Trophoblast cell (in vitro differentiated cells and primary cell): ENCODE measurements around the gene CTSA.
"Not testable (repeated sequence)": the region's sequence is repeated elsewhere in the genome, so short reads cannot be mapped to it uniquely, and the experiment has no call there.

Experiments
- DNase-seq, 2 donors: peaks; one replicate each; pipeline ENCODE4 v3.0.0-alpha.2; 2016
- H2AFZ ChIP-seq: 2 replicates; pipeline ENCODE4 v1.6.1; 2013; ENCODE audit warnings: low read length, moderate library complexity, mild to moderate bottlenecking; ENCODE audit not compliant: insufficient read depth, poor library complexity
- H2AK5ac ChIP-seq: 2 replicates; pipeline ENCODE4 v1.6.1; 2013; ENCODE audit warnings: mild to moderate bottlenecking, low read length
- H2BK120ac ChIP-seq: 2 replicates; pipeline ENCODE4 v1.6.1; 2013; ENCODE audit warnings: low read length, mild to moderate bottlenecking, moderate library complexity; ENCODE audit not compliant: insufficient read depth, poor library complexity
- H2BK12ac ChIP-seq: 2 replicates; pipeline ENCODE4 v1.6.1; 2013; ENCODE audit warnings: mild to moderate bottlenecking, low read length, moderate library complexity
- H2BK5ac ChIP-seq: 2 replicates; pipeline ENCODE4 v1.6.1; 2013; ENCODE audit warnings: low read length, low read depth, moderate library complexity, mild to moderate bottlenecking; ENCODE audit not compliant: poor library complexity
- H3K14ac ChIP-seq: 2 replicates; pipeline ENCODE4 v1.6.1; 2013; ENCODE audit warnings: mild to moderate bottlenecking, low read length
- H3K18ac ChIP-seq: 2 replicates; pipeline ENCODE4 v1.6.1; 2013; ENCODE audit warnings: mild to moderate bottlenecking, low read length
- H3K23ac ChIP-seq: 2 replicates; pipeline ENCODE4 v1.6.1; 2013; ENCODE audit warnings: low read length
- H3K27ac ChIP-seq: 2 replicates; pipeline ENCODE4 v1.5.1; 2013; ENCODE audit warnings: low read depth, mild to moderate bottlenecking, inconsistent platforms, low read length, moderate library complexity
- H3K27me3 ChIP-seq: 2 replicates; pipeline ENCODE4 v1.6.1; 2013; ENCODE audit warnings: inconsistent platforms, mild to moderate bottlenecking, low read length, moderate library complexity; ENCODE audit not compliant: insufficient read depth
- H3K36me3 ChIP-seq, 2 experiments: 1 replicate in 1 of 2; 2 replicates in 1 of 2; pipeline ENCODE4 v1.6.1; 2013; ENCODE audit warnings: low read length in 2 of 2, mild to moderate bottlenecking in 2 of 2, moderate library complexity in 1 of 2; ENCODE audit not compliant: insufficient read depth in 2 of 2, control insufficient read depth in 1 of 2
- H3K4ac ChIP-seq: 2 replicates; pipeline ENCODE4 v1.6.1; 2013; ENCODE audit warnings: low read depth, mild to moderate bottlenecking, low read length, moderate library complexity
- H3K4me1 ChIP-seq, 2 experiments: 1 replicate in 1 of 2; 2 replicates in 1 of 2; pipeline ENCODE4 v1.6.1; 2013; ENCODE audit warnings: low read length in 2 of 2, mild to moderate bottlenecking in 2 of 2, moderate library complexity in 1 of 2; ENCODE audit not compliant: insufficient read depth in 2 of 2, control insufficient read depth in 1 of 2
- H3K4me2 ChIP-seq: 2 replicates; pipeline ENCODE4 v1.6.1; 2013; ENCODE audit warnings: inconsistent platforms, mild to moderate bottlenecking, low read length, moderate library complexity
- H3K4me3 ChIP-seq: 2 replicates; pipeline ENCODE4 v1.5.1; 2013; ENCODE audit warnings: mild to moderate bottlenecking, low read depth, low read length, inconsistent platforms
- H3K79me1 ChIP-seq: one replicate; pipeline ENCODE4 v1.6.1; 2013; ENCODE audit warnings: low read length
- H3K79me2 ChIP-seq: 2 replicates; pipeline ENCODE4 v1.6.1; 2013; ENCODE audit warnings: low read length, mild to moderate bottlenecking; ENCODE audit not compliant: control insufficient read depth, insufficient read depth, poor library complexity
- H3K9ac ChIP-seq: 2 replicates; pipeline ENCODE4 v1.6.1; 2013; ENCODE audit warnings: mild to moderate bottlenecking, low read length
- H3K9me3 ChIP-seq: 2 replicates; pipeline ENCODE4 v1.6.1; 2013; ENCODE audit warnings: low read depth, mild to moderate bottlenecking, control low read depth, inconsistent platforms, low read length; ENCODE audit not compliant: insufficient read depth
- H4K12ac ChIP-seq: 2 replicates; pipeline ENCODE4 v1.6.1; 2013; ENCODE audit warnings: low read depth, mild to moderate bottlenecking, low read length, moderate library complexity
- H4K8ac ChIP-seq: 2 replicates; pipeline ENCODE4 v1.6.1; 2013; ENCODE audit warnings: low read depth, mild to moderate bottlenecking, low read length, moderate library complexity
- H4K91ac ChIP-seq: one replicate; pipeline ENCODE4 v1.6.1; 2013; ENCODE audit warnings: low read depth, mild to moderate bottlenecking, low read length, moderate library complexity
- WGBS: extraction: QIAGEN DNeasy Blood & Tissue Kit; methylation state at CpG from one replicate; pipeline ENCODE4 v1.1.7; 2013; ENCODE audit warnings: missing lambda C conversion rate; ENCODE audit not compliant: insufficient read length, insufficient coverage; ENCODE audit errors: extremely low coverage; 5-methylcytosine and 5-hydroxymethylcytosine counted together

CTSA gene

DNA sequence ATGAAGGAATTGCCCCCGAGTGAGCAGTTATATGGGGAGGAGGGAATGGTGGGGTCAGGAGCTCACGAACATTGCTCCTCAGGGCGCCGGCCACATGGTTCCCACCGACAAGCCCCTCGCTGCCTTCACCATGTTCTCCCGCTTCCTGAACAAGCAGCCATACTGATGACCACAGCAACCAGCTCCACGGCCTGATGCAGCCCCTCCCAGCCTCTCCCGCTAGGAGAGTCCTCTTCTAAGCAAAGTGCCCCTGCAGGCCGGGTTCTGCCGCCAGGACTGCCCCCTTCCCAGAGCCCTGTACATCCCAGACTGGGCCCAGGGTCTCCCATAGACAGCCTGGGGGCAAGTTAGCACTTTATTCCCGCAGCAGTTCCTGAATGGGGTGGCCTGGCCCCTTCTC, 7.2 kb downstream of the CTSA start:
- WGBS, result no CpG with 5 or more reads among the region's 12 CpGs

DNA sequence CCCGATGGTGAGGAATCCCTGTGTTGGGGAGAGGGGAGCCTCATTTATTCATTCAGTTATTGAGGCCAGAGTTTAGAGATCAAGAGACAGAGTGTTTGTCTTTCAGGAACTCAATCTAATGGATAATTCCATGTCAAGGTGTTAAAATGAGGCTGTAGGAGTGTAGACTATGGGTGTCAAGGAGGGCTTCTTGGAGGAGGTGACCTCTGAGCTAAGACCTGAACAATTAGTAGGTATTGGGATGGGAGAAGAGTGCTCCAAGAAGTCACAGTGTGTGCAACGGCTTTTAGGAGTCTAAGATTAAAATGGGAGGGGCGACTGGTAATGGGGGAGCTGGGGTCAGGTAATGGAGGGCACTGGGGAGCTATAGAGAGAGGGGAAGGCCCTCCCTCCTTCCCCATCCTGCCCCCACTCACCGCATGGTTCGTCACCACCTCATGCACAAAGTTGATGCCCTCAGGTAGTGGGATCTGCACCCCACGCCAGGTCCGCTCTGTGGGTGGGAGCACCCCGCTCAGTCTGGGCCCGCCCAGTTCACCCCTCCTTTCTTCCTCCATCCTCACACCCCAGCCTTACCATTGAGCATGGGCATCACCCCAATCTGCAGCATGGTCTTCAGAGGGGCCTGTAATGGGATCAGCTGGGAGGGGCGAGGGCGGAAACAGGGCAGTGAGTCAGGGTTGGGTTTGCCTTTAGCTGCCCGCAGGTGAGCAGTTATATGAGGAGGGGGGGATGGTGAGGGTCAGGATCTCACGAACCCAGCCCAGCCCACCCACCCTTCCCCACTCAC, 8.1 kb downstream of the CTSA start:
- H3K4me2 ChIP-seq, result no peak overlapping the region
- peaks cover 34 to 41% of the 10 kb centered on the region in 2 experiments for H3K36me3 ChIP-seq
- H3K23ac ChIP-seq, result no peak overlapping the region
- DNase-seq, result no peak
- H3K27me3 ChIP-seq, result no peaks in the 10 kb centered on the region
- H3K27ac ChIP-seq, result no peak overlapping the region
- no peak overlapping the region for H4K91ac ChIP-seq
- H2BK12ac ChIP-seq, result no peak overlapping the region
- no peak overlapping the region for H4K8ac ChIP-seq
- no peak overlapping the region for H3K14ac ChIP-seq
- no peak overlapping the region for H2AFZ ChIP-seq
- peak overlapping the region; percentile 34 for H3K4me3 ChIP-seq
- WGBS, result no CpG with 5 or more reads among the region's 13 CpGs
- no peak overlapping the region for H2AK5ac ChIP-seq
- no peak overlapping the region for H3K18ac ChIP-seq
- H4K12ac ChIP-seq, result no peak overlapping the region
- H3K9me3 ChIP-seq, result peaks cover 2% of the 10 kb centered on the region
- no peaks in the 10 kb centered on the region for H3K4me1 ChIP-seq
- H2BK120ac ChIP-seq, result no peak overlapping the region
- no peaks in the 10 kb centered on the region for H3K79me2 ChIP-seq
- H3K79me1 ChIP-seq, result no peaks in the 10 kb centered on the region
- H3K9ac ChIP-seq, result no peak overlapping the region
- H3K4ac ChIP-seq, result no peak overlapping the region
- H2BK5ac ChIP-seq, result no peak overlapping the region

More for the DNA sequence above, 7.2 kb downstream of the CTSA start:
- Histone ChIP-seq H3K79me2 (no peaks in the 10 kb centered on the region), H3K4me2 (no peak overlapping the region), H4K12ac (no peak overlapping the region), H2BK120ac (no peak overlapping the region), H3K4ac (no peak overlapping the region), H2AK5ac (no peak overlapping the region), H3K4me3 (no peak overlapping the region), H3K18ac (no peak overlapping the region), H3K27me3 (no peaks in the 10 kb centered on the region), H3K14ac (no peak overlapping the region), H3K79me1 (no peaks in the 10 kb centered on the region), H2AFZ (no peak overlapping the region), H3K36me3 (peaks cover 34 to 46% of the 10 kb centered on the region in 2 experiments), H3K27ac (no peak overlapping the region), H3K9me3 (peaks cover 2% of the 10 kb centered on the region), H2BK5ac (no peak overlapping the region), H3K23ac (no peak overlapping the region), H2BK12ac (no peak overlapping the region), H4K91ac (no peak overlapping the region), H3K9ac (no peak overlapping the region), H4K8ac (no peak overlapping the region), H3K4me1 (no peaks in the 10 kb centered on the region)
- DNase-seq, result no peak

DNA sequence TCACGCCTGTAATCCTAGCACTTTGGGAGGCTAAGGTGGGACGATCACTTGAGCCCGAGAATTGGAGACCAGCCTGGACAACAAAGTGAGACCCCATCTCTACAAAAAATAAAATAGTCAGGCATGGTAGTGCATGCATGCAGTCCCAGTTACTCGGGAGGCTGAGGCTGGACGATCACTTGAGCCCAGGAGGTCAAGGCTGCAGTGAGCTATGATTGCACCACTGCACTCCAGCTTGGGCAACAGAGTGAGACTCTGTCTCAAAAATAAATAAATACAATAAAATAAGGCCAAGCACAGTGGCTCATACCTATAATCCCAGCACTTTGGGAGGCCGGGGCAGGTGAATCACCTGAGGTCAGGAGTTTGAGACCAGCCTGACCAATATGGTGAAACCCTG, 10.2 kb downstream of the CTSA start:
- not testable (repeated sequence) for H3K14ac ChIP-seq, H3K23ac ChIP-seq, H2BK120ac ChIP-seq, H3K9ac ChIP-seq, H3K27ac ChIP-seq, H3K27me3 ChIP-seq, H4K8ac ChIP-seq, H4K12ac ChIP-seq, H3K79me2 ChIP-seq, H3K4me2 ChIP-seq, H3K18ac ChIP-seq, H4K91ac ChIP-seq, H2AK5ac ChIP-seq, H3K4ac ChIP-seq, H3K79me1 ChIP-seq, H2BK12ac ChIP-seq, H3K4me3 ChIP-seq, DNase-seq, H3K9me3 ChIP-seq, H2AFZ ChIP-seq, H3K4me1 ChIP-seq, H2BK5ac ChIP-seq
- H3K36me3 ChIP-seq, result peaks cover 35 to 36% of the 10 kb centered on the region in 2 experiments
- no CpG with 5 or more reads among the region's 6 CpGs for WGBS

DNA sequence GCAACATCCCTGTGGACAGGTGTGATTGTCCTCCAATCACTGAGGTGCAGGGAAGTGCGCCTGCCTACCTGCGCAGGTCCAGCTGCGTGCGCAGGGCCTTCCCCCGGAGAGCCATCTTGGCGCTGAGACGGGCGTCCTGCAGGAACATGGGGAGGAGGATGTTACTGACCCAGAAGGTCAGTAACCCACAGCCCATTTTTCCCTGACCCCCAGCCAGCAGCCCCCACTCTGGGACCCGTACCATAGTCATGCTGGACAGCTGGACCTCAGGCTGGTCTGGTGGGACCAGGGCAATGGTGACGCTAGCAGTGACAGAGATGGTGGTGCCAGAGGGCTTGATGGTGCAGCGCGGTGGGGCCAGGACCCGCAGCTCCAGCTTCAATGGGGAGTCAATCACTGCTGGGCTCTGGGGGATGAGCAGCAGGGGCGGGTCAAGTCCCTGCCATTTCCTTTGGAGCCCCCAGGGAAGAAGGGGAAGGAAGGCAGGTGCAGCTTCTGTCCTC, 11.1 kb downstream of the CTSA start:
- Histone ChIP-seq H3K36me3 (peaks cover 29 to 30% of the 10 kb centered on the region in 2 experiments), H3K4me3 (no peak overlapping the region), H2BK120ac (no peak overlapping the region), H3K9ac (no peak overlapping the region), H3K18ac (no peak overlapping the region), H3K27ac (no peak overlapping the region), H2BK5ac (no peak overlapping the region), H2AFZ (no peak overlapping the region), H4K8ac (no peak overlapping the region), H4K91ac (no peak overlapping the region), H3K79me2 (no peaks in the 10 kb centered on the region), H2BK12ac (no peak overlapping the region), H3K4me2 (no peak overlapping the region), H3K14ac (no peak overlapping the region), H3K27me3 (no peaks in the 10 kb centered on the region), H2AK5ac (no peak overlapping the region), H3K4ac (no peak overlapping the region), H3K23ac (no peak overlapping the region), H3K9me3 (peaks cover 2% of the 10 kb centered on the region), H3K79me1 (no peaks in the 10 kb centered on the region), H3K4me1 (peaks cover 0 to 5% of the 10 kb centered on the region in 2 experiments), H4K12ac (no peak overlapping the region)
- no CpG with 5 or more reads among the region's 14 CpGs for WGBS
- DNase-seq, result peak in 1 of 2 donors; percentile 19
